ENCODE measurements around the gene MUSTN1.

MUSTN1 gene

DNA sequence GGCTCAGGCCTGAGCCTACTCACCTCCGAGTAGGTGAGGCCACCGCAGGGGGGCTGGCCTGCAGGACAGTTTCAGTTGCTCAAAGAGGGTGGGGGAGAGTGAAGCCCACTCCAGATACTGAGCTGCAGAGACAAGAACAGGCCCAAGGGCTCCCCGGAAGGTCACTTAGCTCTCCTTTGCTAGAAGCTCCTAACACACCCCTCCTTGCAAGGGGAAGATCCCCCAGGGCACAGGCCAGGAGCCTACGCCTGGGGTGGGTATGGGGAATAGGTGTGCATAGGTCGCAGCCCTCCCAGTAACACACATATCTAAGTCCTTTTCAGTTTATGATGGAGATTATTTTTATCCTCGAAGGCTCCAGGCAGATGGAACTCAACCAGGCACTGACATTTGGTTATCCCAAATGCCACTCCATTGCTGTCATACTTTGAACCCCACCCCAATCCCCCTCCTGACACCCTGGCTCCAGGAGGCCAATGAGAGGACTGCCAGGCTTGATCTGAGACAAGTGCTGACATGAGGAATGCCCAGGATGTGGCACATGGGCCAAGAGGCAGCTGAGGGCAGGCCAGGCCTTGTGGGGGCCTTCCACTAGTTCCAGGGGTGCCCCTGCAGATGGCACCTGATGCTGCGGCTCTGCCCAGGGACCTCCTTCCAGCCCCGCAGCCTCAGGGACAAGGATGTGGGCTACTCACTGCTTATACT, 1.1 kb upstream of the MUSTN1 start:
- TF ChIP-seq SUZ12 (IDR thresholded peaks at IDR 0.05; ENCODE audit: extremely low read depth, insufficient read depth, insufficient read length) = no peak
- TF ChIP-seq ZNF274 (IDR thresholded peaks at IDR 0.05; ENCODE audit: low read depth, low read length) = no peak
- TF ChIP-seq YY1 (IDR thresholded peaks at IDR 0.05; ENCODE audit: insufficient read depth, insufficient read length) = no peak
- Histone ChIP-seq H3K9ac (ENCODE audit: insufficient read length, low read depth) (peak overlapping the region; percentile 27), H3K4me3 (ENCODE audit: insufficient read length, low read depth) (no peak overlapping the region), H3K27me3 (ENCODE audit: insufficient read depth, insufficient read length) (no peaks in the 10 kb centered on the region), H3K36me3 (ENCODE audit: insufficient read depth, insufficient read length, low read length) (peaks cover 11% of the 10 kb centered on the region), H3K4me1 (ENCODE audit: insufficient read depth, insufficient read length) (peaks cover 29% of the 10 kb centered on the region), H3K9me3 (ENCODE audit: insufficient read depth, low read length) (no peaks in the 10 kb centered on the region)
- DNase-seq (ENCODE audit: low read depth, low spot score) = no peak

GRCh38 chr3:52833202-52833601, 1.6 kb downstream of the MUSTN1 start:
- Histone ChIP-seq H3K9ac (ENCODE audit: insufficient read length, low read depth) (no peak overlapping the region), H3K36me3 (ENCODE audit: insufficient read depth, insufficient read length, low read length) (peaks cover 6% of the 10 kb centered on the region), H3K9me3 (ENCODE audit: insufficient read depth, low read length) (no peaks in the 10 kb centered on the region), H3K27me3 (ENCODE audit: insufficient read depth, insufficient read length) (no peaks in the 10 kb centered on the region), H3K4me3 (ENCODE audit: insufficient read length, low read depth) (no peak overlapping the region), H3K4me1 (ENCODE audit: insufficient read depth, insufficient read length) (peaks cover 34% of the 10 kb centered on the region)
- no peak for DNase-seq (ENCODE audit: low read depth, low spot score)
- TF ChIP-seq ZNF274 (IDR thresholded peaks at IDR 0.05; ENCODE audit: low read depth, low read length) = no peak
- TF ChIP-seq SUZ12 (IDR thresholded peaks at IDR 0.05; ENCODE audit: extremely low read depth, insufficient read depth, insufficient read length) = no peak
- no peak for TF ChIP-seq YY1 (IDR thresholded peaks at IDR 0.05; ENCODE audit: insufficient read depth, insufficient read length)

- Histone ChIP-seq H3K27me3 (ENCODE audit: insufficient read depth, insufficient read length) (no peaks in the 10 kb centered on the region), H3K4me1 (ENCODE audit: insufficient read depth, insufficient read length) (peaks cover 37% of the 10 kb centered on the region), H3K9ac (ENCODE audit: insufficient read length, low read depth) (no peak overlapping the region), H3K4me3 (ENCODE audit: insufficient read length, low read depth) (no peak overlapping the region), H3K36me3 (ENCODE audit: insufficient read depth, insufficient read length, low read length) (peaks cover 6% of the 10 kb centered on the region), H3K9me3 (ENCODE audit: insufficient read depth, low read length) (no peaks in the 10 kb centered on the region)
- no peak for TF ChIP-seq ZNF274 (IDR thresholded peaks at IDR 0.05; ENCODE audit: low read depth, low read length)
- no peak for TF ChIP-seq SUZ12 (IDR thresholded peaks at IDR 0.05; ENCODE audit: extremely low read depth, insufficient read depth, insufficient read length)
- TF ChIP-seq YY1 (IDR thresholded peaks at IDR 0.05; ENCODE audit: insufficient read depth, insufficient read length) = no peak
- DNase-seq (ENCODE audit: low read depth, low spot score) = no peak
Observed at GRCh38 chr3:52831500-52832301, 3.1 kb downstream of the MUSTN1 start.

DNA sequence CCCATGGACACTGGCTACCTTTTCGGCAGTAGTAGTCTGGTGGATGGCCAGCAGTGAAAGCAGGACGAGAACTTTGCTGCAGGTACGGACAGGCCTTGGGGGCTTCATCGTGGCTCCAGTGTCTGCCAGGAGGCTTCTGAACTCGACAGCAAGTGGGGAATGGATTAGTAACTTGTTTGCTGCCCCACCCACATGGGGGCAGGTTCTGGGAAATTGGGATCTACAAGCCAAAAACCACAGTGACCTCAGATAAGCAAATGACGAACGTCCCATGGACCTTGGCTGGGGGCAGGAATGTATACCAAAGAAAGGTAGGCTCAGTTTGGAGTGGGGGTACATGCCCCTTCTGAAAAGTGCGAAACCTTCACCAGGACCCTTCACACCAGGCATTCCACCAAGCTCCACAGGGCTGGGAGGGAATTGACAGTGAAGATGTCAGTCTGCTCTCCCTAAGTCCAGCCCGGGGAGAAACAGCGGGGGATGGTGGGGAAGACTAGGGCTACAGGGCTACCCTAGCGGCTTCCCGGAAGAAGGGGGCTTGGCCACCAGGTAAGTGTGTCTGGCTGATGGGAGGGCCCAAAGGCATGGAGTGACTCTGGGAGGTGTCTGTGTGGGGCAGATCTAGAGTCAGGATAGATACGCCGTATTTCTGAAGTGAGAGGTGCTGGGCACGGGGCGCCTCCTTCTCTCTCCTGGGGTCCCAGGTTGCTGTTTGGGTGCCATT, 4.1 kb downstream of the MUSTN1 start, which contains the start of gene ITIH4:
ITIH4 (minus strand) TSS at position 138 of the 724 bp plus-strand sequence; CDS start at position 108, 30 bp downstream.
- DNase-seq (ENCODE audit: low read depth, low spot score) = no peak
- Histone ChIP-seq H3K27me3 (ENCODE audit: insufficient read depth, insufficient read length) (no peaks in the 10 kb centered on the region), H3K4me3 (ENCODE audit: insufficient read length, low read depth) (no peak within 1 kb of the TSS), H3K36me3 (ENCODE audit: insufficient read depth, insufficient read length, low read length) (no peaks in the 10 kb centered on the region), H3K4me1 (ENCODE audit: insufficient read depth, insufficient read length) (peaks cover 36% of the 10 kb centered on the region), H3K9me3 (ENCODE audit: insufficient read depth, low read length) (no peaks in the 10 kb centered on the region), H3K9ac (ENCODE audit: insufficient read length, low read depth) (no peak within 1 kb of the TSS)
- TF ChIP-seq ZNF274 (IDR thresholded peaks at IDR 0.05; ENCODE audit: low read depth, low read length) (no peak), YY1 (IDR thresholded peaks at IDR 0.05; ENCODE audit: insufficient read depth, insufficient read length) (no peak), SUZ12 (IDR thresholded peaks at IDR 0.05; ENCODE audit: extremely low read depth, insufficient read depth, insufficient read length) (no peak)

GRCh38 chr3:52829906-52830463, 4.8 kb downstream of the MUSTN1 start:
- no peaks in the 10 kb centered on the region for H3K27me3 ChIP-seq (ENCODE audit: insufficient read depth, insufficient read length)
- TF ChIP-seq SUZ12 (IDR thresholded peaks at IDR 0.05; ENCODE audit: extremely low read depth, insufficient read depth, insufficient read length) (no peak), ZNF274 (IDR thresholded peaks at IDR 0.05; ENCODE audit: low read depth, low read length) (no peak), YY1 (IDR thresholded peaks at IDR 0.05; ENCODE audit: insufficient read depth, insufficient read length) (no peak)
- H3K4me3 ChIP-seq (ENCODE audit: insufficient read length, low read depth) = no peak overlapping the region
- no peak for DNase-seq (ENCODE audit: low read depth, low spot score)
- no peak overlapping the region for H3K9ac ChIP-seq (ENCODE audit: insufficient read length, low read depth)
- H3K36me3 ChIP-seq (ENCODE audit: insufficient read depth, insufficient read length, low read length) = no peaks in the 10 kb centered on the region
- no peaks in the 10 kb centered on the region for H3K9me3 ChIP-seq (ENCODE audit: insufficient read depth, low read length)
- peaks cover 30% of the 10 kb centered on the region for H3K4me1 ChIP-seq (ENCODE audit: insufficient read depth, insufficient read length)

DNA sequence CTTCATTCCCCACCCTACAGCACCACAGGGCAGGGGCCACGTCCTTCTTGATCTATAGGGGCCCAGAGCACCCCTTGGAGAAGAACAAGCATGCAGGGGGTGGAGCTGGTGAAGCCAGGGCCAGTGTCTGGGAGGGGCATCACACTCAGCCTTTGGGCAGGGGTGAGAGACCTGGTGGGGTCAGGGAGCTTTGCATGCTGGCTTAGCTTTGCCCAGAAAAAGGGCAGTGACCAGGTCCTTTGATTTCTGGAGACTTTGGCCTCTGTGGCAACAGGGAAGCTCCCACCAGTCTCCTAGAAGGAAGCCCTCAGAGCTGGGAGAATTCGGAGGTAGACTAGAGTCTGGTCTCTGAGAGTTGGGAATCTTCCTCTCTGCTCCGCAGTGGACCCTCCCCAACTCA, 5.3 kb downstream of the MUSTN1 start:
- Histone ChIP-seq H3K36me3 (ENCODE audit: insufficient read depth, insufficient read length, low read length) (no peaks in the 10 kb centered on the region), H3K4me1 (ENCODE audit: insufficient read depth, insufficient read length) (peaks cover 31% of the 10 kb centered on the region), H3K9me3 (ENCODE audit: insufficient read depth, low read length) (no peaks in the 10 kb centered on the region), H3K9ac (ENCODE audit: insufficient read length, low read depth) (no peak overlapping the region), H3K27me3 (ENCODE audit: insufficient read depth, insufficient read length) (no peaks in the 10 kb centered on the region), H3K4me3 (ENCODE audit: insufficient read length, low read depth) (no peak overlapping the region)
- DNase-seq (ENCODE audit: low read depth, low spot score) = no peak
- TF ChIP-seq YY1 (IDR thresholded peaks at IDR 0.05; ENCODE audit: insufficient read depth, insufficient read length) (no peak), ZNF274 (IDR thresholded peaks at IDR 0.05; ENCODE audit: low read depth, low read length) (no peak), SUZ12 (IDR thresholded peaks at IDR 0.05; ENCODE audit: extremely low read depth, insufficient read depth, insufficient read length) (no peak)

All from NT2/D1 (cell line).